Measurements from ENCODE around the gene RRAD.

RRAD gene

GRCh38 chr16:66880288-66881013 lies 44.9 kb downstream of the RRAD start, which contains the start of gene PDP2:
TSS of gene PDP2 (plus strand) at chr16:66880515. CDS start at chr16:66884285, 3,770 bp downstream.
- DNase-seq (ENCODE audit: low spot score): peak; percentile 92

- DNase-seq (ENCODE audit: low spot score): no peak
Observed at GRCh38 chr16:66878067-66878466, 47.3 kb downstream of the RRAD start.

GRCh38 chr16:66874079-66874775 lies 51.1 kb downstream of the RRAD start:
- DNase-seq (ENCODE audit: low spot score): no peak

- DNase-seq (ENCODE audit: low spot score): no peak
Observed at GRCh38 chr16:66873685-66874055, 51.7 kb downstream of the RRAD start.

GRCh38 chr16:66872943-66873684 lies 52.2 kb downstream of the RRAD start:
- DNase-seq (ENCODE audit: low spot score): peak; percentile 100

GRCh38 chr16:66872559-66872942 lies 52.8 kb downstream of the RRAD start:
- DNase-seq (ENCODE audit: low spot score): no peak

- no peak for DNase-seq (ENCODE audit: low spot score)
Observed at GRCh38 chr16:66871840-66872239, 53.5 kb downstream of the RRAD start.

Data from kidney capillary endothelial cell (primary cell).